ENCODE results near the gene ARHGEF11.

ARHGEF11 gene

GRCh38 chr1:157050836-157051235, 5.3 kb upstream of the ARHGEF11 start:
- DNase-seq: no peak

GRCh38 chr1:157047062-157047410, 1.5 kb upstream of the ARHGEF11 start:
- DNase-seq: no peak

GRCh38 chr1:157044326-157044725, 1.2 kb downstream of the ARHGEF11 start:
- no peak for DNase-seq

- no peak for DNase-seq
These were observed 1.9 kb downstream of the ARHGEF11 start for GRCh38 chr1:157043685-157044084.

DNA sequence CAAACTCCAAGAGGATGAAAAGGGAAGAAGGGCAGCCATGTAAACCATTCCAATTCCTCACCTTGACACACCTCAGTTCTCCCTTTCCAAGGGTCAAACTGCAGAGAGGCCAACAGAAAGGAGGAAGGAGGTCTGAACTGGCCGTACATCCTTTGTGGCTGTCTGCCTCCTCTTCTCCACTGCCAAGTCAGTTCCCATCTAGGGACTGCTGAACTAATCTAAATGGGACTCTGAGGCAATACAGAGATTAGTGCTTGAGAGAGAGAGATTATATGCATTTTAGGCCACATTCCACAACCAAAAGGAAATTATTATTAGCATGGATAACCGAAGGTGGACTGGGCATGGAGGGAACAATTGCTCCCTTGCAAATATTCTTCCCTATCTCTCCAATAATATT, 2.7 kb downstream of the ARHGEF11 start:
- no peak for DNase-seq

- DNase-seq: peak; percentile 47
These were observed 4.7 kb downstream of the ARHGEF11 start for GRCh38 chr1:157040802-157041201.

DNA sequence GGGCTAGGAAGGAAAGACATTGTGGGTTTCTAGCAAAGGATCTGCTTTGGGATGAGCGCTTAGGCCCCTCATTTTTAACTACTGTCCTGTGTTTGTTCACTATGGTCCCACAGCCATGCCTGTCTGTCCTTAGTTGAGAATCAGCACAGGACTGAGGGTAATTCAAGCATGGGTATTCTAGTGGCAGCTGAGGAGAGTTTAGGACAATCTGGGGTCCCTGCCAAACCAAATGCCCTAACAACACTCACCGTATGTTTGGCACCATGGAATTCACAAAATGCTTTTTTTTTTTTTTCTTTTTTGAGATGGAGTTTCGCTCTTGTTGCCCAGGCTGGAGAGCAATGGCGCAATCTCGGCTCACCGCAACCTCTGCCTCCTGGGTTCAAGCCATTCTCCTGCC, 10.4 kb downstream of the ARHGEF11 start:
- DNase-seq: no peak

- no peak for DNase-seq
These were observed 11.3 kb downstream of the ARHGEF11 start for GRCh38 chr1:157034137-157034800.

DNA sequence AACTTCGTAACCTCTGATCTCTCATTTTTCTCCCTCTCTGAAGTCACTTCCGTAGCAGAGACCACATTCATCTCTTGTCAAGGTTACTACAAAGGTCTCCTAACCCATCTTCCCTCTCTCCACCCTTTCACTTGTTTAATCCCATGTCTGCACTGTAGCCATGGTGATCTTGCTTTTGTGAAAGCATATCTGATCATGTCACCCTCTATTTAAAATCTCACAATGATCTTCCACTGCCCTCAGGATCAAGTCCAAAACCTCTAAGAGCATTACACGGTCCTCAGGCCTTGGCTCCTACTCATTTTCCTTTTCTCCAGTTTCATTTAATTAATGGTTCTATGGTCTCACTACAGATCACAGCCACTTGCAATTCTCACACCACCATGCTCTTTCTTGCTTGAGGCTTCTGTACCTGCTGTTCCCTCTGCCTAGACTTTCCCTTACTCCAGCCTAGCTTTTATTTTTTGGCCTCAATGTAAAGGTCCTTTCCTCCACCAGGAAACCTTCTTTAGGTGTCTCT, 12.1 kb downstream of the ARHGEF11 start:
- DNase-seq: no peak

GRCh38 chr1:157032303-157032702, 13.2 kb downstream of the ARHGEF11 start:
- no peak for DNase-seq

DNA sequence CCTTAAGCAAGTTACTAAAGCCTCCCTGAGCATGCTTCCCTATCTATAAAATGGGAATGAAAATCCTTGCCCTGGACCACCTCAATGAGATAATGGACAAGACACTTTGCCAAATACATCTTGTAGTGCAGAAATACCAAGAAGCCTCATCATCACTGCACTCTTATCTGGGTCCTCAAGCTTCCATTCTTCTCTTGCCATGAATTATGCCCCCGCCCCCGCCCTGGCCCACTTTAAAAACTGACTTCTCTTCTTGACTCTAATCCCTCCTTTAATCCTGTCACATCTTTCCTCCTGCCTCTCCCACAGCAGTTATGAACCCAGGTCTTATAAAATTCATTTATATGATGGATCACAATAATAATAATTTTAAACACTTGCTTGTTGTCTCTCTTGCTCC, 14.8 kb downstream of the ARHGEF11 start:
- no peak for DNase-seq

GRCh38 chr1:157028674-157029073, 16.9 kb downstream of the ARHGEF11 start:
- DNase-seq: no peak

GRCh38 chr1:157025856-157026255, 19.7 kb downstream of the ARHGEF11 start:
- DNase-seq: peak; percentile 35

DNA sequence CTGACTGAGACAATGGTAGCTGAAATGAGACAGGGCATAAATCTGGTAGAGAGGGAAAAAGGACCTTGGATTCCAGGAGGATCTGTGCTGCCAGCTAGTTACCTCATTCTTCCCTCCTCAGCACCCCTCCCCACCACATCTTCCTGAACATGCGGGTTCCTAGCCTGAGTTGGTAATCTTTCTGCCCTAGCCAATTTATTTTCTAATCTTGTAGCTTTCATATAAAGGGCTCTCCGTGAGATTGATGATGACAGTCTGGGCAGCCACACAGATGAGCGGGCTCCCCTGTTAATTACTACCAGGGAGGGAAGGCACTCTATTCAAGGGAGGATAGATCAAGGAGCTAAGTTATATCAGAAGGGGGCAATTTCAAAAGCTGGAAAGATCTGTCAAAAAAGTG, 20.2 kb downstream of the ARHGEF11 start:
- DNase-seq: no peak

DNA sequence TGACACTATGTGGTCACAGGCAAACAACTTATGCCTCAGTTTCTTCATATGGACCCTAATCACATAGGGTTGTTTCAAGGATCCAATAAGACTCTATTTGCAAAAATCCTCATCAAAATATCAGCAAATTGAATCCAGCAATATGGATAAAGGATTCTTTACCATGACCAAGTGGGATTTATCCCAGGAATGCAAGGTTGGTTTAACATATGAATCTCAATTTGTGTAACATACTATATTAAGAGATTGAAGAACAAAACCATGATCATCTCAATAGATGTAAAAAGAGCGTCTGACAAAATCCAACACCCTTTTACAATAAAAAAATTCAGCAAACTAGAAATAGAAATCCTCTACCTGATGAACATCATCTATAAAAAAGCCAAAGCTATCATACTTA, 23.9 kb downstream of the ARHGEF11 start:
- no peak for DNase-seq

GRCh38 chr1:157019457-157019856, 26.1 kb downstream of the ARHGEF11 start:
- no peak for DNase-seq

DNA sequence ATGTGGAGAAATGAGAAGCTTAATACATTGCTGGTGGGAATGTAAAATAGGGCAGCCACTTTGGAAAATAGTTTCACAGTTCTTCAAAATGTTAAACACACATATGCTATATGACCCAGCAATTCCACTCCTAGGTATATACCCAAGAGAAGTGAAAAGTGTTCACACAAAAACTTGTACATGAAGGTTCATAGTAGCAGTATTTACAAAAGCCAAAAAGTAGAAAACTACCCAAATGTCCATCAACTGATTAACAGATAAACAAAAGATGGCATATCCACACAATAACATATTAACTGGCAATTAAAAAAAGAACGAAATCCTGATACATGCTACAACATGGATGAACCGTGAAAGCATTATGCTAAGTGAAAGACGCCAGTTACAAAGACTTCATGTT, 33.7 kb downstream of the ARHGEF11 start:
- DNase-seq: no peak

- no peak for DNase-seq
These were observed 37.0 kb downstream of the ARHGEF11 start for GRCh38 chr1:157008502-157008901.

GRCh38 chr1:157007306-157007705, 38.2 kb downstream of the ARHGEF11 start:
- DNase-seq: no peak

- DNase-seq: no peak
These were observed 38.9 kb downstream of the ARHGEF11 start for GRCh38 chr1:157006676-157007075.

DNA sequence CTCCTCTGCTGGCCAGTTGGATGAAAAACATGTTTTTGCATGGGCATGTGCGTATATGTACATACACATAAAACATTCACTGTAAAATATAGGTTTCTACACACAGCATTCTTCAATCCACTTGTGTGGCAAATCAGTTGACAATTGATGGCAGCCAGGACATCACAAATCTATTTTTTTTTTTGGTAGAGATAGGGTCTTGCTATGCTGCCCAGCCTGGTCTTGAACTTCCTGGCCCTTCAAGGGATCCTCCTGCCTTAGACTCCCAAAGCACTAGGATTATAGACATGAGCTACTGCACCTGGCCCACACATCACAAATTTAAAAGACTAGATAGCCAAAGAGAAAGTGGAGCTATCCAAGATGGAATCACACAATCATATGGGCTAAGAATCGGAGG, 39.6 kb downstream of the ARHGEF11 start:
- DNase-seq: no peak

GRCh38 chr1:157004806-157005205, 40.7 kb downstream of the ARHGEF11 start:
- DNase-seq: no peak

GRCh38 chr1:157004327-157004726, 41.2 kb downstream of the ARHGEF11 start:
- DNase-seq: peak; percentile 82

GRCh38 chr1:157001304-157001703, 44.2 kb downstream of the ARHGEF11 start:
- DNase-seq: peak; percentile 18

- peak; percentile 33 for DNase-seq
These were observed 44.9 kb downstream of the ARHGEF11 start for GRCh38 chr1:157000686-157001085.
